ENCODE data around the gene POLR1C.
"Not testable (repeated sequence)": the region's sequence is repeated elsewhere in the genome, so short reads cannot be mapped to it uniquely, and the experiment has no call there.

Gene POLR1C

DNA sequence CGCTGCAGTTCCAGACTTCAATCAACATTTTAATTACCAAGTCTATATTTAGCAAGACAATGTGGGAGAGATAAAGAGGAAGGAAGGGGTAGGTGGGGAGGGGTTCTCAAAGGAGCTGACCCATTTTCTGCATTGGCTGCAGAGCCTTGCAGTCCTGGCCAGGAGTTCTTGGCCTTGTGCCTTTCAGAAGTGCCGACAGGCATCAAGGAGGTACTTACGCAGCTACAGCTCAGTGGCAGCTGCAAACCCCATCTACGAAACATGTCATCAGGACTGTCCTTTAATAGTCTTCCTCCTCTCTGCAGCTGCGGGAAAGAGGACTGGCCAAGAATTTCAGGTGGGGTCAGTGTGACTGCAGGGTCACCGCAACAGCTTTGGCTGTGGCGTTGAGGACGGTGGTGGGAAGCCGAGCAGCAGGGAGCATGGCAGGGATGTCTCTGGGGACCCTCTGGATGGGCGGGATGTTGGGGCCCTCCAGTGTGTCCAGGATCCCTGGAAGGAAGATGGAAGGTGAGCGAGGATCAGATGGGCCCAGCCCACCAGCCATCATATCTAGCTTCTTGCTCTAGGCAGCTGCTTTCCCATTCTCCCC is 5.0 kb upstream of the POLR1C start:
- no peak for DNase-seq

DNA sequence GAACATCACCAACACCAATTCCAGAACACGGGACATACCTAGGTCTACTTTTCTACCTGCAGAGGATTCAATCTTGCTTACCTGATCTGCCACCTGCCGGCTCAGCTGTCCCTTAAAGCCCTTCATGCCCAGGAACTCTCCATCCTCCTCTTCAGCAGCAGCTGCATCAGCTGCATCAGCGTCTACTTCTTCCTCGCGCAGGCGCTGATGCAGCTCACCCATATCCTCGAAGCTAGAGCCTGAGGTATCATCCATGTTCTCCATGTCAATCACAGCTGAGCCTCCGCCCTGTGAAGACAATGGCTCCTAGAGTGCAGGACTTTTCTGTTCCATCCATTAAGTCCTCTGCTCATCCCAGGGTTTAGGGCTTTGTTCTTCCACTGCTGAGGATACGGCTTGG is 1.1 kb upstream of the POLR1C start:
- peak; percentile 57 for DNase-seq

DNA sequence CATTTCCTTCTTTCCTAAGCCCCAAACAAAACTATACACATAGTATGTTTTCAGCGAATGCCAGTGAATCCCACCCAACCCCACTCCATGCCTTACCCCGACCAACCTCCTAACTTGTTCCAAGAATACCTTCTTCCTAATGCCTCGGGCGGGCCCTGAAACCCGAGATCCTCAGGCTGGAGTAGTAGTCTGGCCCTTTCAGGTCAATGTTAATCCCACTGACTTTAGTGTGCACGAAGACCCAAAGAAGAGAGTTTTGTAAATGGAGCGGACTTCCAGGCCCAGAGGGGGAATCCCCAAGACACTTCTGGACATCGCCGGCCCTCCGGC is 557 bp upstream of the POLR1C start:
- DNase-seq, result no peak

DNA sequence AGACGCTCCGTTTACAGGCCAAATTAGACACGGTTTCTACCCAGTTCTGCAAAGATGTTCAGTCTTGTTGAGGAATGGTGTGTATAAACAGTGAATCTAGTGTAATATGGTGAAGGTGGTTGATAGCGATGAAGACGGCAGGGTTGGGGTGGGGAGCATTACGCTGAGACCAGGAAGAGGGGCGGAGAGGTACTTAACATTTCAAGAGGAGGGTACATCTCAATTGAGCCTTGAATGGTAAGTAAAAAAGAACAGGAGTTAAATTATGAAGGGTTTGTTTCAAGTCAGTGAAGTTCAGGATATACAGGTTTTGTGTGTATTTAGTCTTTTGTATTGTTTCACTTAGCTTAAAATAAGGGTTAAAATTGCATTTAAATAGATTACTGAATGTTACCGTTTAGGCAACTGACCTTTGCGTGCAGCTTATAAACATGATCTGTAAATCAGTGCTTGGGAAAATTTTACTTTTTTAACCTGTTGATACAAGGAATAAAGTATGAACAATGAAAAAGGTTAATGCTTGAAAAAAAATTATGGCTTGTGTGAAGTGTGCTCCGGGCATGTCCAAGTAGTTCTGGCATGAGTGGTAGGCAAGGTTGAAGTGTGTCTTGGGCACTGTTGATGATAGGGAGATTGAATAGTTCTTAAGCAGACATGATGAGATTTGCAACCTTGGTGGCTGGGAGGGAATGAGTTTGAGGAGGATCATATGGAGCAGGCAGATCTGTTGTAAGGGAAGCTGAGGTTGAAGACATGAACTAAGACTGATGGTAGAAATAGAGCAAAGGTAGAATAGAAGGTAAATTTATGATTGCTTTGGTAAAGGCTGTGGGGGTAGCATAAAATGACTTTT is 842 bp downstream of the POLR1C start:
- no peak for DNase-seq

DNA sequence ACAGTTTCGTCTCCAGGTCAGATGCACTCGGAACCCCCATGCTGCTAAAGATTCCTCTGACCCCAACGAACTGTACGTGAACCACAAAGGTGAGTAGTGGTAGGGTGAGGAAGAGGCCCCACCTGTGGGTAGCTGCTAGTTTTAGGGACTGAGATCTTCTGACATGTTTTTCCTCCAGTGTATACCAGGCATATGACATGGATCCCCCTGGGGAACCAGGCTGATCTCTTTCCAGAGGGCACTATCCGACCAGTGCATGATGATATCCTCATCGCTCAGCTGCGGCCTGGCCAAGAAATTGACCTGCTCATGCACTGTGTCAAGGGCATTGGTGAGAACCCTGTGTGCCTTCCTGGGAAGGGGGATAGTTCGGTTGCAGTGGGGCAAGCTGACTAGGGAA is 3.2 kb downstream of the POLR1C start:
- DNase-seq, result no peak

DNA sequence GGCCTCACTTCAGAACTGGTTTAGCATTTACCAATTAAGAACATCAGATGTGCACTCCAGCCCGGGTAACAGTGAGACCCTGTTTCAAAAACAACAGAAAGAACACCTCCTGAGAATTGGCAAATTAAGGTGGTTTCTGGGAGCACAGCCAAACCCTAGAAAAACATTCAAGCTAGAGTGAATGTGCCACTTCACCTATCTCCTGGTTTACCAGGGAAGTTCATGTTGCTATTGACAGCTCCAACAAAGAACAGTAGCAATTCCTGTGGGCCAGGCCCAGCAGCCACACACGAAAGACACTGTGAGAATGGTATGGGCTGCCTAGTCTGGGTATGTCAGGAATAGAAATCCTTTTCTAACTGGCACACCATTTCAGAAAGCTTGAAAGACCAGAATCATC is 4.9 kb downstream of the POLR1C start:
- DNase-seq, result no peak

DNA sequence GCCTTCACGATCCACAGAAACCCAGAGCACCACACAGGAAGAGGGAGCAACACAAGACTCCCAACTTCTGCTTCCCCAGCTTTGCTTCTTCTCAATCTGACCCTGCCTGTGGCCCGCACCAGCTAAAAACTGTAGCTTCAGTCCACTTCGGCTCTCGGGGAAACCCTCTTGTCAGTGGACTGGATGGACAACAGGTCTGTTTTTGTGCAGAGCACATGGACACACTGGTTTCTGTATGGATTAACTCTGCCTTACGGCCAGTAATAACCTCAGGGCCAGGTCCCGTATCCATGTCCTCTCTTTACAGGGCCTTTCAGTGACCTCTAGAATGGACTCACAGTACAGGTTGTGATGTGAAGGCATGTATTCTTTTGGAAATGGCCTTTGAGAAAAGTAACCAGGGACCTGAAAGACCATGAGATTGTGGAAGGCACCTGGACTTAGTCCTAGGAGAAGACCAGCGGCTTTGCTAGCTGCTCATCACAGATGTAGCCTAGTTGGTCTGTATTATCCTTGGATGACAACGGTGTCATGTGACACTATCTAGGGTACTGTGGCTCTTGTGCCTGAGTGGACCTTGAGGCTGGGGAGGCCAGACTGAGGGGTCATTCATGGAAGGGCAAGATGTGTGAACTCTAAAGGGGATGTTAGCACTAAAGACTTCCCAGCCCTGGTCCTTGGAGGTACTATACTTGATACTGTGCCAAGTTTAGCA is 5.8 kb downstream of the POLR1C start:
- no peak for DNase-seq

DNA sequence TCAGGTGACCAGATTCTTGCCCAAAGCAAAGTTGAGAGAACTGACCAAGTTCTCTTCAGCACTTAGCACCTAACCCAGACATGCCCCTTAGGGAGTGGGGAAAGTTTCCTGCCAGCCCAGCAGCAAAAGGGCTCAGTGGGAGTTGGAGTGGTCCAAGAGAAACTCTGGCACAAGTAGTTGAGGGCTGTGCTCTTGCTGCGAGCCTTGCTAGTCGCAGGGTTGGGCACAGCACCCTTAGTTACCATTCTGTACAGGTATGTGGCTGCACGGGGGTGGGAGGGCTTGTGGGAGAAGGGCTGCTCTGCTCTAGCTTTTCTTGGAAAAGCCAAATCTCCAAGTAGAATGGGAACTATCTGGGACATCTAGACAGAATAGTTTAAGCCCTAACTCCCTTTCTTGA is 6.4 kb downstream of the POLR1C start:
- DNase-seq, result no peak

DNA sequence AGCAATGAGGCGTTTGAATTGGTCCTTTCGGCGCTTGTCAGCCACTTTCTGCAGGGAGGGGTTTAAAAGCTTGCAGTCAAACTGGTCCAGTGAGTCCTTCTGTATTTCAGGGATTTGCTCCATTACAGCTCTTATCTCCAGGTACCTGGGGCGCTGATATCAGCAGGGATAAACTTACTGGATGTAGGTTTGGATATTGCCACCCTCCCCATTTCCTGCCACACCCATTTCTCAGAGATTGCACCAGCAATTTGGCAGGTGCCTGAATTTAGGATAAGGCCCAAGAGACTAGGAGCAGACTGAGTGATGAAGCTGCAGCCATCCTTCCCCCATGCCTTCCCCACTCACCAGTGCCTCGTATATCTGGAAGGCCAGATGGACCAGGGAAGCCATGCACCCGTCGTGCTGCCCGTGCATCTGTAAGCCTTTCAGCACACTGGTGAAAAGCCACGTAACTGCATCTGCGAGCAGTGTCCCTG is 7.6 kb downstream of the POLR1C start:
- DNase-seq, result no peak

DNA sequence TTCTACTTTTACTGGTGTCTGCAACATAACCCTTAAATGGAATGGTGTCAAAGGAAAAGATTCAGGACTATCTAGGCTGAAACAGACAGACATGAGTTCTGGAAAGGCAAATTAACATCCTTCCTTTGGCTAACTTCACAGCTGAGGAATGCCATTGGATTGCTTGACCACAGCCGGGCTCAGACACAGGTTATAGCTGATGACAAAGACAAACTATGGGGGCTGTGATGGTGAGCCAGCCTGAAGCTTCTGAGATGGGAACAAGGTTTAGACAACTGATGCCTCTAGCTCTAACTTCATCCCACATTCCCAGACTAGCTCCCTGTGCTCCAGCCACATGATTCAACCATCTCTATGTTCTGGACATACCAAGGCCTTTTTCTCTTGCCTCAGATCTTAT is 15.3 kb downstream of the POLR1C start:
- no peak for DNase-seq

DNA sequence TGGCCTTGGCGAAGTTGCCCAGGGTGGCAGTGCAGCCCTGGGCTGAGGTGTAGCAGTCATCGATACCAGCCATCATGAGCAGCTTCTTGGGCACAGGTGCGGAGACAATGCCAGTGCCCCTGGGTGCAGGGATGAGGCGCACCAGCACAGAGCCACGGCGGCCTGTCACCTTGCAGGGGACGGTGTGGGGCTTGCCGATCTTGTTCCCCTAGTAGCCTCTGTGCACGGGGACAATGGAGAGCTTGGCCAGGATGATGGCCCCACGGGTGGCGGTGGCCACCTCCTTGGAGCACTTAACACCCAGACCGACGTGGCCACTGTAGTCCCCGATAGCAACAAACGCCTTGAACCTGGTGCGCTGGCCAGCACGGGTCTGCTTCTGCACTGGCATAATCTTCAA is 22.1 kb downstream of the POLR1C start:
- DNase-seq, result not testable (repeated sequence)

DNA sequence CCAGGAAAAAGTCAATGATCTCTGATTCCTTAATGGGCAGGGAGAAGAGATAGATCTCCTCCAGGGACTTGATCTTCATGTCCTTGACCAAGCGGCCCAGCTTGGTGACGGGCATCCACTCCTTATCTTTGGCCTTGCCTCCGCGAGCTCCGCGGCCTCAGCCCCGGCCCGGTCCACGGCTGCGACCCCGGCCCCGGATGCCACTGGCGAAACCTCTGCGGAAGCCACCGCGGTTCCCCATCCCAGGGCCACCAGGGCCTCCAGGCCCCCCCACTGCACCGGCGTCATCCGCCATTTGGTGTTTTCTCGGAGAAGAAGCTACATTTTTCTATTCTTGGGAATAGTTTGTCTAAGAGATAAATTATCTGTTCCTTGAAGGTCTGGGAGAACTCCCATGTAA is 22.5 kb downstream of the POLR1C start:
- DNase-seq, result not testable (repeated sequence)

DNA sequence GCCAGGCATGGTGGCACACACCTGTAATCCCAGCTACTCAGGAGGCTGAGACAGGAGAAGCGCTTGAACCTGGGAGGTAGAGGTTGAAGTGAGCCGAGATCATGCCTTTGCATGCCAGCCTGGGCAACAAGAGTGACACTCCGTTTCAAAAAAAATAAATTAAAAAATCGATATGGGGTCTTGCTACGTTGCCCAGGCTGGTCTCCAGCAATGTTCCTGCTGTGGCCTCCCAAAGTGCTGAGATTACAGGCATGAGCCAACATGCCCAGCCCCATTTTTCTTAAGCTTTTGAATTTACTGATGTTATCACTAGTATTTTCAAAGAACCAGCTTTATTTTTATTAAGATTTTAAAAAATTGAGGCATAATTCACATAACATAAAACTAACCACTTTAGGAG is 23.6 kb downstream of the POLR1C start:
- no peak for DNase-seq

DNA sequence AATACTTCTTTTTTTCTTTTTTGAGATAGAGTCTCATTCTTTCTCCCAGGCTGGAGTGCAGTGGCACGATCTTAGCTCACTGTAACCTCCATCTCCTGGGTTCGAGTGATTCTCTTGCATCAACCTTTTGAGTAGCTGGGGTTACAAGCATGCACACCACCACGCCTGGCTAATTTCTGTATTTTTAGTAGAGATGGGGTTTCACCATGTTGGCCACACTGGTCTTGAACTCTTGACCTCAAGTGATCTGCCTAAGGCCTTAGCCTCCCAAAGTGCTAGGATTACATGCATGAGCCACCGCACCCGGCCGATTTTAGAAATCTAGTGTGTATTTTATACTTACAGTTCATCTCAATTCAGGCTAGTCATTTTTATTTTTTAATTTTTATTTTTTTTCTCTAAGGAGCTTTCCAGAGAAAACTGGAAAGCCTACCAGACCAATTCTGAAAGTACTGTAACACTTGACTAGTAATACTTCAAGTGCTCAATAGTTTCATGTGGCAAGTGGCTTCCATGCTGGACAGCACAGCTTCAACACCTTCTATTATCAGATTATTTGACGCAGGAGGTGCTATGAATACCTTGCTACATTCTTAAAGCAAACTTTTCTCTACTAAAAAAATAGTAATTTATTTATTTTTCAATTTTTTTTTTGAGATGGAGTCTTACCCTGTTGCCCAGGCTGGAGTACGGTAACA is 25.0 kb downstream of the POLR1C start:
- DNase-seq, result no peak

DNA sequence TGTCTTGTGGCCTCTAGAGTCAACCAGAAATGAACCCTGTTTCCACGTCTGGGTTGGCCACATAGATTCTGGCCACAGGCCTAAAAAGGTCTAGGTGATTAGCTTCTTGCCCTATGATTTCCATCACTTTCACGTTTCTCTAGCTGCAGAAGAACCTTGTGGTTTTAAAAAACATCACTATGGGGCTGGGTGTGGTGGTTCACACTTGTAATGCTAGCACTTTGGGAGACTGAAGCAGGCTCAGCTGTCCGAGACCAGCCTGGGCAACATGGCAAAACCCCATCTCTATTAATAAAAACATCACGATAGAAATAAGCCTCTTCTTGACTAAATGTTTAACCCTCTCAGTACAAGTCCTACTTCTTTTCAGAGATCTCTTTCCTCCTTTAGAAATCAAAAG is 27.6 kb downstream of the POLR1C start:
- DNase-seq, result no peak

DNA sequence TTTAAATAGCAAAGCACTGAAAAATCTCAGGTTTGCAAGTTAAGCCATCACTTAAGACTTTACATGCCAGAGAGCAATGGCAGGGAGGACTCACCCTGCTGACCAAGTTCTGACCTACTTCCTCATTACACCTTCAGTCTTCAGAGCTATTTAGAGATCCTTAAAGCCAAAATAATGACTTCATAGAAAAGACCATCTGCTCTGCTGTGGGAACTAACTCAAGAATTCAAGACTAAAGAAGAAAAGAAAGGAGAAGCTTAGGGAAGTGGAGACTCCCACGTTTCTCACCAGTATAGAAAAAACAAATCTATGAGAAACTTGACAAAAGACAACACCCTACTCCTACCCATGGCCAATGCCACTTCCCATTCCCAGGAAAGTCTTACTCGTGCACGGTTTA is 30.3 kb downstream of the POLR1C start:
- no peak for DNase-seq

DNA sequence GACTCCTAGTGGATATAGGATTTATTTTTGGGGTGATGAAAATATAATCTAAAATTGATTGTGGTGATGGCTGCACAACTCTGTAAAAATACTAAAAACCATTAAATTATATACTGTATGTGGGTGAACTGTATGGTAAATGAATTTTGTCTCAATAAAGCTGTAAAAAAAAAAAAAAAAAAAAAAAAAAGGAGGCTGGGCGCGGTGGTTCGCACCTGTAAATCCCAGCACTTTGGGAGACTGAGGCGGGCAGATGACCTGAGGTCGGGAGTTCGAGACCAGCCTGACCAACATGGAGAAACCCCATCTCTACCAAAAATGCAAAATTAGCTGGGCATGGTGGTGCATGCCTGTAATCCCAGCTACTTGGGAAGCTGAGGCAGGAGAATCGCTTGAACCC is 40.7 kb downstream of the POLR1C start:
- DNase-seq, result not testable (repeated sequence)

DNA sequence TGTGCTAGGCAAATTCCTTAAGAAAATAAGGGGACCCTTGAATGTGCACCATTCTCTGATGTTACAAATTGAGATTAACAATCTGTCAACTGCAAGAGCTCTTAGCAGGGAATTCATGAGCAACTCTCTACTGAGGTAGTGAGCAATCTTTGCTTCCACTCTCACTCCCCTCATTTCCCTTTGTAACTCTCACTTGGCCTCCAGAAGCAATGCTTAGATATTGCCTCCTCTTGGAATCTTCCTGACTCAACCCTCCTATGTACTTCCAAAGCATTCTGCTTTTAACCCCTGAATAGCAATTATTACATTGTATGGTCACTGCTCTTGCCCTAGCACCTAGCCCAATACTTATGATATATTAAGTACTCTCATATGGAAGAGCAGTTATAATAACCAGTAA is 42.4 kb downstream of the POLR1C start:
- no peak for DNase-seq

DNA sequence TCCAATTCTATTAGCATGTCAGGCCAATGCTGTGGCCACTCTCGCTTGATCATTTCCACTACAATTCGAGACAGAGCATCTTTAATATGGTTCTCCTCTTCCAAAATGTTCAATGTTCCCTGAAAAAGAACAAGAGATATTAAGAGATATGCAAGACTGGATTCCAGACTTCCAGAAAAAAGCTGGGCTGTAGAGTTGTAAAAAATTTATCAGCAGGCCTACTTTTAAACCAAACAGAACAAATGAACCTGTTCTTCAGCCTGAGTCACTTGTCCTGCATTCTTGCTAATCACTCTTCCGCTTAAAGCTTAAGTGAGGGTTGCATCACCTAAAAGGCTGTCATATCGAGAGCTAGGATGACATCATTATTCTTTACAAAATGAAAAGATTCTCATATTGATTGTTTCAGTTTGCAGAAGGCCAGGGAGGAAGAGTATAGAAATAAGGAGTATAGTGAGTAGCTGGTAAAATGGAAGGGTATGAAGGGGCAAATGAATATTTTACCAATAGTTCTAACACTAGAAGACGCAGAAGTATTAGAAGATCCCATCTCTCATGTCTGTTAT is 54.1 kb downstream of the POLR1C start:
- DNase-seq, result no peak
